ENCODE measurements around the gene HOXD1.

GRCh38 chr2:176206136-176206535 lies 17.7 kb downstream of the HOXD1 start:
- TF ChIP-seq CTCF (conservative IDR thresholded peaks at IDR 0.05; ENCODE audit: low read depth, low read length) (no peak), POLR2A (IDR thresholded peaks at IDR 0.05; ENCODE audit: low read depth, low read length) (no peak), NFE2L2 (IDR thresholded peaks at IDR 0.05; ENCODE audit: low read depth, low read length) (no peak), MAZ (IDR thresholded peaks at IDR 0.05; ENCODE audit: borderline replicate concordance, low read depth, low read length) (no peak), CEBPB (IDR thresholded peaks at IDR 0.05; ENCODE audit: low read depth, low read length) (no peak), MAFK (IDR thresholded peaks at IDR 0.05; ENCODE audit: low read depth, low read length) (no peak), CHD1 (IDR thresholded peaks at IDR 0.05; ENCODE audit: low read depth, low read length) (no peak)

Data from IMR-90 (cell line).